PC-3 (cell line): ENCODE measurements around the gene DMRT3.

Experiments used
- EZH2 ChIP-seq: fragments of 300-600 bp; sonication (generic); IDR thresholded peaks from one replicate; pipeline ENCODE4 v1.6.1; 2017; ENCODE audit warnings: antibody characterized with exemption, mild to moderate bottlenecking, low read length; ENCODE audit not compliant: unreplicated experiment
- EZH2phosphoT487 ChIP-seq: fragments of 300-600 bp; sonication (generic); IDR thresholded peaks from 2 replicates; pipeline ENCODE4 v1.6.1; 2018; ENCODE audit warnings: mild to moderate bottlenecking, antibody characterized with exemption, low read length, borderline replicate concordance
- TF ChIP-seq, protein P1 (sequence below): fragments of 300-600 bp; sonication (generic); conservative IDR thresholded peaks from 2 replicates; pipeline ENCODE4 v1.5.1; 2017; ENCODE audit warnings: antibody characterized with exemption, low read depth, mild to moderate bottlenecking, low read length

DNA sequence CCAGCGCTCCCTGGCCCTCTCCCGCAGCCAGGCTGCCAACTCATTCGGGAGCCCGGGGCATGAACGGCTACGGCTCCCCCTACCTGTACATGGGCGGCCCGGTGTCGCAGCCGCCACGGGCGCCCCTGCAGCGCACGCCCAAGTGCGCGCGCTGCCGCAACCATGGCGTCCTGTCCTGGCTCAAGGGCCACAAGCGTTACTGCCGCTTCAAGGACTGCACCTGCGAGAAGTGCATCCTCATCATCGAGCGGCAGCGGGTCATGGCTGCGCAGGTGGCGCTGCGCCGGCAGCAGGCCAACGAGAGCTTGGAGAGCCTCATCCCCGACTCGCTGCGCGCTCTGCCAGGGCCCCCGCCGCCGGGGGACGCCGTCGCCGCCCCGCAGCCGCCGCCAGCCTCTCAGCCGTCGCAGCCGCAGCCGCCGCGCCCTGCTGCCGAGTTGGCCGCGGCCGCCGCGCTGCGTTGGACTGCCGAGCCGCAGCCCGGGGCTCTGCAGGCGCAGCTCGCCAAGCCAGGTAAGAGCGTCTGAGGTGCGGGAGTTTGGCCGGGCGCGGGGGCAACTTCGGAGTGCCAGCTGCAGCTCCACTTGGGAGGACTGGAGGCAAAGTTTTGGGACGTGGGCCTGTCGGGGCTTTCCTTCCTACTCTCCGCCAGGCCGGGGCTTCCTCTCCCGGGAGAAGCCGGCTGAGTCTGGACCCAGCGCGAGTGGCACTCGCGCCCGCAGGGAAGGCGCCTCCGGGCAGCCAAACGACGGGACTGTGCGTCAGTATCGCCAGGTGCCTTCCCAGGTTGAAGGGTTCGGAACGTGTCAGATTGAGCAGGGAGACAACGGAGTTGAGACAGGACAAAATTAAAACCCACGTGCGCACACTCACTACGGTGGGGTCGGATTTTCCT, 735 bp downstream of the DMRT3 start:
- TF ChIP-seq EZH2: no peak
- TF ChIP-seq EZH2phosphoT487: no peak
- TF ChIP-seq, protein P1, sequence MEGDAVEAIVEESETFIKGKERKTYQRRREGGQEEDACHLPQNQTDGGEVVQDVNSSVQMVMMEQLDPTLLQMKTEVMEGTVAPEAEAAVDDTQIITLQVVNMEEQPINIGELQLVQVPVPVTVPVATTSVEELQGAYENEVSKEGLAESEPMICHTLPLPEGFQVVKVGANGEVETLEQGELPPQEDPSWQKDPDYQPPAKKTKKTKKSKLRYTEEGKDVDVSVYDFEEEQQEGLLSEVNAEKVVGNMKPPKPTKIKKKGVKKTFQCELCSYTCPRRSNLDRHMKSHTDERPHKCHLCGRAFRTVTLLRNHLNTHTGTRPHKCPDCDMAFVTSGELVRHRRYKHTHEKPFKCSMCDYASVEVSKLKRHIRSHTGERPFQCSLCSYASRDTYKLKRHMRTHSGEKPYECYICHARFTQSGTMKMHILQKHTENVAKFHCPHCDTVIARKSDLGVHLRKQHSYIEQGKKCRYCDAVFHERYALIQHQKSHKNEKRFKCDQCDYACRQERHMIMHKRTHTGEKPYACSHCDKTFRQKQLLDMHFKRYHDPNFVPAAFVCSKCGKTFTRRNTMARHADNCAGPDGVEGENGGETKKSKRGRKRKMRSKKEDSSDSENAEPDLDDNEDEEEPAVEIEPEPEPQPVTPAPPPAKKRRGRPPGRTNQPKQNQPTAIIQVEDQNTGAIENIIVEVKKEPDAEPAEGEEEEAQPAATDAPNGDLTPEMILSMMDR: no peak
